K562 (cell line): ENCODE data around the gene AMELY. TPM values are rescaled to one million over a fixed set of nuclear protein-coding genes. Genes with fewer than 3 reads are reported as not detected.

Experiments
- ATAC-seq: fragments of 200-7000 bp; cut with Tn5 transposase; 3 replicates; pipeline ENCODE4 v1.9.1; 2020; ENCODE audit warnings: moderate library complexity
- BruUV-seq: library from RNA; stranded (reverse); fragments of 400-500 nt; replicated peaks from 2 replicates; lab custom pipeline; 2021; lab: Mats Ljungman, UMichigan
- CTCF ChIA-PET: fragments of 300-600 bp; formaldehyde crosslinking; extraction: SDS; loops from one replicate; lab custom pipeline; 2021; ENCODE audit warnings: low intra/inter-chr PET ratio; lab: Yijun Ruan, JAX
- POLR2A ChIA-PET: fragments of 300-600, 350-650 bp; sonication (Branson Sonifier 250); formaldehyde crosslinking; extraction: SDS; loops from one replicate; lab custom pipeline; 2021; ENCODE audit warnings: antibody characterized with exemption, inconsistent platforms; lab: Yijun Ruan, JAX
- DNase-seq, 4 experiments: peaks; one replicate each; pipeline versions ENCODE4 v3.0.0 to v3.0.0-alpha.2; 2011 to 2018; ENCODE audit warnings: low spot score in 3 of 4, mixed read lengths in 3 of 4; ENCODE audit errors: extremely low read depth in 1 of 4
- FAIRE-seq: peaks from 2 replicates; lab custom pipeline; 2011; peaks lifted over from hg19 to GRCh38; lab: Jason Lieb, UNC
- H2AFZ ChIP-seq: 2 replicates; pipeline ENCODE4 v1.6.0; 2011; ENCODE audit warnings: low read depth, low read length, control low read depth, inconsistent platforms
- H3K27ac ChIP-seq: fragments of 200-600 bp; 3 replicates; pipeline ENCODE4 v1.8.0; 2011; ENCODE audit warnings: low read depth, mild to moderate bottlenecking, control low read depth, inconsistent platforms, low read length, moderate library complexity, mixed read lengths; ENCODE audit errors: extremely low read depth
- H3K27me3 ChIP-seq, 2 experiments: fragments of 300-600 bp in 1 of 2; 2 replicates in 1 of 2; 3 replicates in 1 of 2; pipeline versions ENCODE4 v1.6.0 to v1.8.0; 2011; ENCODE audit warnings: inconsistent platforms in 2 of 2, low read length in 2 of 2, mild to moderate bottlenecking in 1 of 2, mixed read lengths in 1 of 2, moderate library complexity in 1 of 2; ENCODE audit not compliant: control insufficient read depth in 2 of 2, insufficient read depth in 2 of 2
- H3K36me3 ChIP-seq: fragments of 300-600 bp; 3 replicates; pipeline ENCODE4 v1.8.0; 2011; ENCODE audit warnings: mild to moderate bottlenecking, low read length, inconsistent platforms; ENCODE audit not compliant: control insufficient read depth, insufficient read depth
- H3K4me1 ChIP-seq, 2 experiments: fragments of 200-600 bp in 1 of 2; replicated peaks in 1 of 2; 2 replicates in 1 of 2; 3 replicates in 1 of 2; pipeline versions ENCODE4 v1.5.1 to v1.8.0; 2011; ENCODE audit warnings: inconsistent platforms in 2 of 2, low read length in 2 of 2, mild to moderate bottlenecking in 1 of 2, mixed read lengths in 1 of 2, moderate library complexity in 1 of 2; ENCODE audit not compliant: control insufficient read depth in 2 of 2, insufficient read depth in 2 of 2
- H3K4me2 ChIP-seq: 2 replicates; pipeline ENCODE4 v1.6.1; 2011; ENCODE audit warnings: low read length, control low read depth, inconsistent platforms, mixed read lengths; ENCODE audit not compliant: insufficient read depth
- H3K4me3 ChIP-seq: fragments of 200-600 bp; sonication (generic), shearing (Covaris generic); 2 replicates; pipeline ENCODE4 v1.5.1; 2016; ENCODE audit warnings: control low read depth, inconsistent platforms
- H3K79me2 ChIP-seq: fragments of 200-600 bp; 3 replicates; pipeline ENCODE4 v1.8.0; 2011; ENCODE audit warnings: low read length, inconsistent platforms; ENCODE audit not compliant: control insufficient read depth, insufficient read depth
- H3K9ac ChIP-seq, 2 experiments: 2 replicates each; pipeline versions ENCODE4 v1.6.0 to v1.6.1; 2011; ENCODE audit warnings: low read depth in 2 of 2, low read length in 2 of 2, control low read depth in 1 of 2, inconsistent platforms in 1 of 2, mild to moderate bottlenecking in 1 of 2, mixed read lengths in 1 of 2; ENCODE audit not compliant: insufficient read depth in 1 of 2
- H3K9me1 ChIP-seq: one replicate; pipeline ENCODE4 v1.6.0; 2011; ENCODE audit warnings: inconsistent platforms, mild to moderate bottlenecking, low read length, moderate library complexity; ENCODE audit not compliant: control insufficient read depth, insufficient read depth
- H3K9me3 ChIP-seq: replicated peaks from 2 replicates; pipeline ENCODE4 v1.5.1; 2011; ENCODE audit warnings: low read depth, low read length, inconsistent platforms; ENCODE audit not compliant: control insufficient read depth, insufficient read depth
- H4K20me1 ChIP-seq: replicated peaks from 2 replicates; pipeline ENCODE4 v1.6.1; 2011; ENCODE audit warnings: low read length, inconsistent platforms, mixed read lengths; ENCODE audit not compliant: control insufficient read depth, insufficient read depth
- CHAMP1 ChIP-seq: fragments of 450-650 bp; IDR thresholded peaks from 2 replicates; pipeline ENCODE4 v1.6.1; 2016; ENCODE audit warnings: mild to moderate bottlenecking
- GTF3C2 ChIP-seq: IDR thresholded peaks from 3 replicates; pipeline ENCODE4 v1.6.1; 2011; ENCODE audit warnings: borderline replicate concordance, mild to moderate bottlenecking, moderate library complexity; ENCODE audit not compliant: insufficient read length; ENCODE audit errors: extremely low read depth
- HDAC1 ChIP-seq, 2 experiments: fragments of 450-650 bp; IDR thresholded peaks; 2 replicates each; pipeline ENCODE4 v1.6.1; 2016 to 2017; ENCODE audit warnings: inconsistent platforms in 1 of 2, mild to moderate bottlenecking in 1 of 2, moderate library complexity in 1 of 2
- NFATC3 ChIP-seq: fragments of 450-650 bp; IDR thresholded peaks from 2 replicates; pipeline ENCODE4 v1.6.1; 2017; ENCODE audit warnings: mild to moderate bottlenecking
- RNF2 ChIP-seq: sonication (generic); IDR thresholded peaks from 2 replicates; pipeline ENCODE4 v1.6.1; 2016
- SIX5 ChIP-seq, 2 experiments: IDR thresholded peaks; 2 replicates each; pipeline ENCODE4 v1.6.1; 2011; ENCODE audit warnings: low read length in 2 of 2, borderline replicate concordance in 1 of 2, low read depth in 1 of 2, mild to moderate bottlenecking in 1 of 2, moderate library complexity in 1 of 2; ENCODE audit not compliant: insufficient read depth in 1 of 2
- SMARCE1 ChIP-seq: fragments of 450-650 bp; IDR thresholded peaks from 2 replicates; pipeline ENCODE4 v1.7.1; 2016; ENCODE audit warnings: mild to moderate bottlenecking
- SRSF1 ChIP-seq: fragments of 200-400 bp; formaldehyde crosslinking; IDR thresholded peaks from 2 replicates; pipeline ENCODE4 v1.6.1; 2017; ENCODE audit warnings: mild to moderate bottlenecking, low read depth, low read length, moderate library complexity
- ZNF717 ChIP-seq: fragments of 250-450 bp; sonication (Bioruptor Pico); IDR thresholded peaks from 2 replicates; pipeline ENCODE4 v1.5.0; 2021
- ZNF79 ChIP-seq: fragments of 250-450 bp; sonication (Bioruptor Pico); IDR thresholded peaks from 2 replicates; pipeline ENCODE4 v1.4.0; 2020; ENCODE audit warnings: low read depth, mild to moderate bottlenecking, moderate library complexity
- WGBS: fragments of 100-300 bp; shearing (Covaris generic); methylation state at CpG from one replicate; pipeline ENCODE4 v1.1.6; 2016; ENCODE audit warnings: low coverage, mixed read lengths; ENCODE audit not compliant: insufficient coverage; ENCODE audit errors: missing lambda C conversion rate; 5-methylcytosine and 5-hydroxymethylcytosine counted together
- in situ Hi-C: fragments of 300-500 bp; cut with MboI; formaldehyde crosslinking; loops from 4 replicates; pipeline ENCODE4 v1.15.0; 2018; ENCODE audit warnings: inconsistent platforms, mixed read lengths
- intact Hi-C: fragments of 100-400 bp; cut with micrococcal nuclease; formaldehyde crosslinking; loops from 2 replicates; pipeline ENCODE4 v1.14.2; 2022
- polyA plus RNA-seq, 8 experiments: library from polyadenylated mRNA; depleted of rRNA in 4 of 8; stranded (reverse) in 5 of 8; unstranded in 3 of 8; fragments of >200 nt; fragmentation: Nextera tagmentation in 2 of 8; fragmentation: Illumina TruSeq in 1 of 8; extraction: Ambion mirVana in 2 of 8; extraction: Trizol in 1 of 8; gene quantifications; 2 replicates each; pipeline versions ENCODE4 v1.2.1 to v1.2.3, GENCODE V29; 2011 to 2014; ENCODE audit warnings: inconsistent platforms in 1 of 8, missing spikeins in 1 of 8
- total RNA-seq, 7 experiments: library from RNA; depleted of rRNA in 6 of 7; stranded (reverse); fragments of >200 nt in 6 of 7; fragmentation: Illumina TruSeq in 2 of 7; extraction: Trizol in 2 of 7; gene quantifications; 2 replicates each; pipeline versions ENCODE4 v1.2.1 to v1.2.3, GENCODE V29; 2011 to 2021; ENCODE audit warnings: low replicate concordance in 1 of 7
- TF ChIP-seq, protein P1 (sequence below): fragments of 150-350 bp; IDR thresholded peaks from 2 replicates; pipeline ENCODE4 v1.6.1; 2014; ENCODE audit warnings: low read depth, mild to moderate bottlenecking, low read length, borderline replicate concordance

Gene AMELY
- total and polyA plus RNA-seq, 9 of the 15 experiments (the other 6 are each of a cell fraction or from before 2014, with no cell fraction given), result not detected

GRCh38 chrY:6928265-6928664, 16.7 kb upstream of the AMELY start:
- Histone ChIP-seq H3K36me3 (no peaks in the 10 kb centered on the region), H3K79me2 (no peaks in the 10 kb centered on the region), H3K4me2 (no peak overlapping the region), H3K27ac (no peak overlapping the region), H3K9me3 (no peaks in the 10 kb centered on the region), H3K4me1 (no peaks in the 10 kb centered on the region), H3K27me3 (no peaks in the 10 kb centered on the region), H2AFZ (no peak overlapping the region), H3K4me3 (no peak overlapping the region), H4K20me1 (no peaks in the 10 kb centered on the region), H3K9ac (no peak overlapping the region), H3K9me1 (no peaks in the 10 kb centered on the region)
- DNase-seq (no peak), ATAC-seq (no peak), FAIRE-seq (no peak)
- TF ChIP-seq, protein P1, sequence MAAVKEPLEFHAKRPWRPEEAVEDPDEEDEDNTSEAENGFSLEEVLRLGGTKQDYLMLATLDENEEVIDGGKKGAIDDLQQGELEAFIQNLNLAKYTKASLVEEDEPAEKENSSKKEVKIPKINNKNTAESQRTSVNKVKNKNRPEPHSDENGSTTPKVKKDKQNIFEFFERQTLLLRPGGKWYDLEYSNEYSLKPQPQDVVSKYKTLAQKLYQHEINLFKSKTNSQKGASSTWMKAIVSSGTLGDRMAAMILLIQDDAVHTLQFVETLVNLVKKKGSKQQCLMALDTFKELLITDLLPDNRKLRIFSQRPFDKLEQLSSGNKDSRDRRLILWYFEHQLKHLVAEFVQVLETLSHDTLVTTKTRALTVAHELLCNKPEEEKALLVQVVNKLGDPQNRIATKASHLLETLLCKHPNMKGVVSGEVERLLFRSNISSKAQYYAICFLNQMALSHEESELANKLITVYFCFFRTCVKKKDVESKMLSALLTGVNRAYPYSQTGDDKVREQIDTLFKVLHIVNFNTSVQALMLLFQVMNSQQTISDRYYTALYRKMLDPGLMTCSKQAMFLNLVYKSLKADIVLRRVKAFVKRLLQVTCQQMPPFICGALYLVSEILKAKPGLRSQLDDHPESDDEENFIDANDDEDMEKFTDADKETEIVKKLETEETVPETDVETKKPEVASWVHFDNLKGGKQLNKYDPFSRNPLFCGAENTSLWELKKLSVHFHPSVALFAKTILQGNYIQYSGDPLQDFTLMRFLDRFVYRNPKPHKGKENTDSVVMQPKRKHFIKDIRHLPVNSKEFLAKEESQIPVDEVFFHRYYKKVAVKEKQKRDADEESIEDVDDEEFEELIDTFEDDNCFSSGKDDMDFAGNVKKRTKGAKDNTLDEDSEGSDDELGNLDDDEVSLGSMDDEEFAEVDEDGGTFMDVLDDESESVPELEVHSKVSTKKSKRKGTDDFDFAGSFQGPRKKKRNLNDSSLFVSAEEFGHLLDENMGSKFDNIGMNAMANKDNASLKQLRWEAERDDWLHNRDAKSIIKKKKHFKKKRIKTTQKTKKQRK, result no peak
- TF ChIP-seq CHAMP1, result no peak
- no peak for TF ChIP-seq ZNF717 (CRISPR knock-in tag)
- TF ChIP-seq SIX5 (IDR thresholded peaks at IDR 0.05; ENCODE audit: borderline replicate concordance in 1 of 2, insufficient read depth in 1 of 2, low read depth in 1 of 2, low read length in 2 of 2), result no peak
- TF ChIP-seq SMARCE1, result no peak
- TF ChIP-seq GTF3C2, result no peak
- no peak for TF ChIP-seq HDAC1 (IDR thresholded peaks at IDR 0.05)
- TF ChIP-seq RNF2, result no peak
- TF ChIP-seq NFATC3, result no peak
- no peak for TF ChIP-seq ZNF79 (CRISPR knock-in tag)
- TF ChIP-seq SRSF1, result no peak
- intact Hi-C loops, result no loop called here
- BruUV-seq, result no TSS peak
- POLR2A ChIA-PET, result no interaction called here
- CTCF ChIA-PET, result no interaction called here
- in situ Hi-C loops, result no loop called here
- WGBS, result no CpG with 5 or more reads among the region's 4 CpGs
